ENCODE results near the gene DHX34.
"Not testable (repeated sequence)": the region's sequence is repeated elsewhere in the genome, so short reads cannot be mapped to it uniquely, and the experiment has no call there.

Gene DHX34

DNA sequence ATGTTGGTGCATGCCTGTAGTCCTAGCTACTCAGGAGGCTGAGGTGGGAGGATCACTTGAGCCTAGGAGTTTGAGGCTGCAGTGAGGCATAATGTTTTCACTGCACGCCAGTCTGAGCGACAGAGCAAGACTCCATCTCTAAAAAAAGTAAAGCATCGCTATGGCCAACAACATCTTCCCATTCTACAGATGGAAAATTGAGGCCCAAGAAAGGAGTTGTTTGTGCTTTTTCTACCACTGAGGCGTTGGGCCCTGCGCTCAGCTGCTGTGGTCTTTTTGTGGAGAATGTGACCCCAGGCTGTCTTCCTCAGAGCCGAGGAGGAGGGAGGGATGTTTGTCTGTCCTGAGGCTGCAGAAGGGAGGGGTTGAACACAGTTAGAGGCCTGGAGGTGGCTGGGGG, 17.6 kb upstream of the DHX34 start:
- no peak for DNase-seq (ENCODE audit: low spot score)

DNA sequence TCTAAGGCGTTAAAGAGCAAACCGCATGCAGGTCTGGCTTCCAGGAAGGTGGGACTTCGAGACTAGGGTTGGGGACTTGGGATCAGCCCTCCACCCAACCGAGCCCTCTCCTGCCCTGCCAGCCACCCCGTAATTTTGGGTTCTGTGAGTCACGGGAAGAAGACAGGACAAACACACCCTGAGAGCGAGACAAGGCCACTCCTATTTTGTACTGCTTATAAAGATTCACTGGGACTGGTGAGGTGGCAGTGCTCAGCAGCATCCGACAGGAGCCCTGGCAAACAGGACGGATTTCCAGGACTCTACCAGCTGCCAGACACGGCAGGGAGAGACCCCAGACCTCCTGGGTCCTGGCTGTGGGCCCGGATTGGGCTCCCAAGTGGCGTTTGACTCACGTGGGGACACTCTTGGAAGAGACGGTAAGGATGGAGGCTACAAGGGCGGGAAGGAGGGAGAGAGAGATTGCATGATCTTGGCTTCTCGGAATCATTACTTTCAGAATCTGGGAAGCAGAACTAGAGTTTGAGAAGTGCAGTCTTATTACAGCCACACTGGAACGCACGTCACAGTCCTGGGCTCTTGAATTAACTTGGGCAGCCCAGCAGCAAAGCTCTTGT, 17.1 kb upstream of the DHX34 start, which contains the start of gene C5AR2:
Gene C5AR2, plus strand, starts transcription at position 245 of the 617 bp plus-strand sequence. CDS start 8,625 bp downstream, outside the sequence.
- no peak for DNase-seq (ENCODE audit: low spot score)

DNA sequence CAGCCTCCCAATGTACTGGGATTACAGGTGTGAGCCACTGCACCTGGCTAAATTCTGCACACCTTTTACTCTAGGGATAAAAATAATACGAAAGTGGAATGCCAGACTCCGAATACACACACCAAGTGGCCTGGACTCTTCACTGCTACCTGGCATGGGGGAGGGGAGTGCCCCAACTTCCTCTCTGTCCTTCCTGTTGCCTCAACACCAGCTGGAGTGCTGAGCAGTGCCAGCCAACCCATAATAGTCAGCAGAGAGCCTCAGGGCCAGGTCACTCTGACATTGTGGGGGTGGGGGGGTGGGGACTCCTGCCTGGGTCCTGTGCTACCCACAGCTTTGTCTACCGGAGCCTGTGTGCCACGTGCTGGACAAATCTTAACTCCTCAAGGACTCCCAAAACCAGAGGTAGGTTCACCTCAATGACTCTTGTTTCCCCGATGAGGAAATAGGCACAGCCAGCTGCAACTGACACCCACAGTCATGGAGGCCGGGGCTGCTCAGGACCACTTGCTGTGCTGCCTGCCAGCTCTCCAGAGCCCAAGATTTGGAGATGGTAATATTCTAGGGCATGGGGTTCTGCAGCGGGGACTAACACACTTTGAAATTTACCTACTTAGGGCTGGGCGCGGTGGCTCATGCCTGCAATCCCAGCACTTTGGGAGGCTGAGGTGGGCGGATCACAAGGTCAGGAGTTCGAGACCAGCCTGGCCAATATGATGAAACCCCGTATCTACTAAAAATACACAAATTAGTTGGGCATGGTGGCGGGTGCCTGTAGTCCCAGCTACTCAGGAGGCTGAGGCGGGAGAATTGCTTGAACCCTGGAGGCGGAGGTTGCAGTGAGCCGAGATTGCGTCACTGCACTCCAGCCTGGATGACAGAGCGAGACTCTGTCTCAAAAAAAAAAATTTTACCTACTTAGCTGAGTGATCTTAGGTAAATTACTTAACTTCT, 12.1 kb upstream of the DHX34 start:
- DNase-seq (ENCODE audit: low spot score) = not testable (repeated sequence)

DNA sequence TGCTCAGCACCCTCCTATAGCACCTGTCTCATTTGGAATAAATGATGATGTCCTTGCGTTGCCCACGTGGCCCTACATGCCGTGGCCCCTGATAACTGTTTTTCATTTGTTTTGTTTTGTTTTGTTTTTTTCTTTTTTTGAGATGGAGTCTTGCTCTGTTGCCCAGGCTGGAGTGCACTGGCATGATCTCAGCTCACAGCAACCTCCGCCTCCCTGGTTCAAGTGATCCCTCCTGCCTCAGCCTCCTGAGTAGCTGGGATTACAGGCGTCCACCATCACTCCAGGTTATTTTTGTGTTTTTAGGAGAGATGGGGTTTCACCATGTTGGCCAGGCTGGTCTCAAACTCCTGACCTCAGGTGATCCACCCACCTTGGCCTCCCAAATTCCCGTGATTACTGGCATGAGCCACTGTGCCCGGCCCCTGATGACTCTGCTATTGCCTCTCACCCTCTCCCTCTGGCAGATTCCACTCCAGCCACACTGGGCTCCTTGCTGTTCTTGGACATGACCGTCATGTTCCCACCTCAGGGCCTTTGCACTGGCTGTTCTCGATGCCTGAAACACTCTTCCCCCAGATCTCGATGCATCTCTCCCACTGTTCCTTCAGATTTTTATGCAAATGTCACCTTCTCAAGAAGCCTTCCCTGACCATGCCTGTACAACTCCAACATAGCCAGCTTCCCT, 9.8 kb upstream of the DHX34 start:
- no peak for DNase-seq (ENCODE audit: low spot score)

DNA sequence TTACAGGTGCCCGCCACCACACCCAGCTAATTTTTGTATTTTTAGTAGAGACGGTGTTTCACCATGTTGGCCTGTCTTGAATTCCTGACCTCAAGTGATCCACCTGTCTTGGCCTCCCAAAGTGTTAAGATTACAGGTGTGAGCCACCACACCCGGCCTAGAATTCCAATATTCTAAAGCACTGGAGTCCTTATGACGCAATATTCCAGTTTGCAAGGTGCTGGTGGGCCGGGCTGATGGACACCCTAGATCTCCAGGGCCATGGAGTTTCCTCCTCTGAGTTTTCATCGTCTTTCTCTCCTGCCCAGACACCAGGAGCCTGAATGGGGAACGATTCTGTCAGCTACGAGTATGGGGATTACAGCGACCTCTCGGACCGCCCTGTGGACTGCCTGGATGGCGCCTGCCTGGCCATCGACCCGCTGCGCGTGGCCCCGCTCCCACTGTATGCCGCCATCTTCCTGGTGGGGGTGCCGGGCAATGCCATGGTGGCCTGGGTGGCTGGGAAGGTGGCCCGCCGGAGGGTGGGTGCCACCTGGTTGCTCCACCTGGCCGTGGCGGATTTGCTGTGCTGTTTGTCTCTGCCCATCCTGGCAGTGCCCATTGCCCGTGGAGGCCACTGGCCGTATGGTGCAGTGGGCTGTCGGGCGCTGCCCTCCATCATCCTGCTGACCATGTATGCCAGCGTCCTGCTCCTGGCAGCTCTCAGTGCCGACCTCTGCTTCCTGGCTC, 8.5 kb upstream of the DHX34 start:
- no peak for DNase-seq (ENCODE audit: low spot score)

DNA sequence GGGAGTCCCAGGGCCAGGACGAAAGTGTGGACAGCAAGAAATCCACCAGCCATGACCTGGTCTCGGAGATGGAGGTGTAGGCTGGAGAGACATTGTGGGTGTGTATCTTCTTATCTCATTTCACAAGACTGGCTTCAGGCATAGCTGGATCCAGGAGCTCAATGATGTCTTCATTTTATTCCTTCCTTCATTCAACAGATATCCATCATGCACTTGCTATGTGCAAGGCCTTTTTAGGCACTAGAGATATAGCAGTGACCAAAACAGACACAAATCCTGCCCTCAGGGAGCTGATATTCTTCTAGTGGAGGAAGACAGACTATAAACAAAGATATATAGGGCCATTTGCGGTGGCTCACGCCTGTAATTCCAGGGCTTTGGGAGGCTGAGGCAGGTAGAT, 7.4 kb upstream of the DHX34 start:
- no peak for DNase-seq (ENCODE audit: low spot score)

DNA sequence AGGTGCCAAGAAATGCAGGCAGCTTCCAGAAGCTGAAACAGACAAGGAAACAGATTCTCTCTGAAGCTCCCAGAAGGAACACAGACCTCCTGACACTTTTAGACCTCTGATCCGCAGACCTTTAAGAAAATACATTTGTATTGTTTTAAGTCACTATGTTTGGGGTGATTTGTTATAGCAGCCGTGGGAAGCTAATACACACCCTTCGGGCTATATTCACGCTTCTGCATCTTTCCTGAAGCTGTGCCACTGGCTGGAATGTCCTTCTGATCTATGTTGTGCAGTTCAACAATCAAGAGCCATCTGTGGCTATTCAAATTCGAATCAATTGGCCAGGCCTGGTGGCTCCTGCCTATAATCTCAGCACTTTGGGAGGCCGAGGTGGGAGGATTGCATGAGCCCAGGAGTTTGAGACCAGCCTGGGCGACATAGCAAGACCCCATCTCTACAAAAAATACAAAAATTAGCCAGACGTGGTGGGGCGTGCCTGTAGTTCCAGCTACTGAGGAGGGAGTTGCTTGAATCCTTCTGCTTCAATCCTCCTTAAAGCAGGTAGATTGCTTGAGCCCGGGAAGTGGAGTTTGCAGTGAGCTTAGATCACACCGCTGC, 5.8 kb upstream of the DHX34 start:
- DNase-seq (ENCODE audit: low spot score) = no peak

DNA sequence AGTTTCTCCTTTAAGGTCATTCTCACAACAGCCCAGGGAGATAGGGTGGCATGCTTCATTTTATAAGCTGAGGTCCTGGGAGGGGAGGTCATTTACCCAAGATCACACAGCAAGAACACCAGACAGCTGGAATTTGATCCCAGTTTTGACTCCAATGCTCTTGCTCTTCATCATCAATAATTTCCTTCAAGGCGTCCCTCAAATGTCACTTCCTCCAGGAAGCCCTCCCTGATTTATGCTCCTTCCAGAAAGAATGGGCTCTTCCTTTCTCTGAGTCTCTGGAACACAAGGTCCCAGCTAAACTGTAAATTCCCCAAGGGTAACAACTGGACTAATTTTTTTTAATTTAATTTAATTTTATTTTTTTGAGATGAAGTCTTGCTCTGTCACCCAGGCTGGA, 4.7 kb upstream of the DHX34 start:
- no peak for DNase-seq (ENCODE audit: low spot score)

DNA sequence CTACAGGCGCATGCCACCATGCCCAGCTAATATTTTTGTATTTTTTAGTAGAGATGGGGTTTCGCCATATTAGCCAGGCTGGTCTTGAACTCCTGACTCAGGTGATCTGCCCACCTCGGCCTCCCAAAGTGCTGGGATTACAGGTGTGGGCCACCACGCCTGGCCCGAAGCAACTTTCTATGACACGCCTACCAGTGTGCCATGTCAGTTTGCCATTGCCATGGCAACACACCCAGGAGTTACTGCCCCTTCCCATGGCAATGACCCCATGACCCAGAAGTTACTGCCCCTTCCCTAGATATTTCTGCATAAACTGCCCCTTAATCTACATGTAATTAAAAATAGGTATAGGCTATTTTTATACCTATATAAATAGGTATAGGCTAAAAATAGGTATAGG, 3.1 kb upstream of the DHX34 start:
- DNase-seq (ENCODE audit: low spot score) = not testable (repeated sequence)

DNA sequence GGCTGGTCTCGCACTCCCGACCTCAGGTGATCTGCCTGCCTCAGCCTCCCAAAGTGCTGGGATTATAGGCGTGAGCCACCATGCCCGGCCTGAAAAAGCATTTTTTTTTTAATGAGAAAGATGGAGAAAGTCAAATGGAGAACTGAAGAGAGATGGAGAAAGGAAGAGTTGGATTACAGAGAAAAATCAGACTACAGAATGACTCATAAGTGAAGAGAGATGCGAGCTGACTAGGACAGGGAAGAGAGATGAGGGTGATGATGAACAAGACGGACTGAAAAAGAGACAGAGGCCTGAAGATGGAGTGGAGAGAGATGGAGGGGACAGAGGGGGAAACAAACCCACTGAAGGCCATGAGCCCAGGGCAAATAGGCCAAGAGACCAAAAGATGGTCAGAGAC, 1.5 kb downstream of the DHX34 start:
- DNase-seq (ENCODE audit: low spot score) = no peak

DNA sequence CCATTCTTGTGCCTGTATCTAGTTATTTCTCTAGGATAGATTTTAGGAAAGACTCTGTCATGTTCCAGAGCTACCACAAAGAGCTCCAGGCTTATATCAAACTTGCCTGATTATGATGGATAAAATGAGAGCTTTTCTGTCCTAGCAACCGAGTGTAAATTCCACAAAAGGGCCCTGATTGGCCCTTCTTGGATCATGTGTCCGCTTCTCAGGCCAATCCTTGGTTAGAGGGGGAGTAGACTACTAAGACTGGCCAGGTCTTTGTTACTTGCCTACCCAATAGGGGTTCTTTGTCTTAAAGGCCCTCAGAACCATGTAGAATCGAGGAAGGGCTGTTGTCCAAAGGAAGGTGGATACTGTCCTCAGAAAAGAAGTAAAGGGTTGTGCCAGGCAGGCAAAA, 2.4 kb downstream of the DHX34 start:
- no peak for DNase-seq (ENCODE audit: low spot score)

DNA sequence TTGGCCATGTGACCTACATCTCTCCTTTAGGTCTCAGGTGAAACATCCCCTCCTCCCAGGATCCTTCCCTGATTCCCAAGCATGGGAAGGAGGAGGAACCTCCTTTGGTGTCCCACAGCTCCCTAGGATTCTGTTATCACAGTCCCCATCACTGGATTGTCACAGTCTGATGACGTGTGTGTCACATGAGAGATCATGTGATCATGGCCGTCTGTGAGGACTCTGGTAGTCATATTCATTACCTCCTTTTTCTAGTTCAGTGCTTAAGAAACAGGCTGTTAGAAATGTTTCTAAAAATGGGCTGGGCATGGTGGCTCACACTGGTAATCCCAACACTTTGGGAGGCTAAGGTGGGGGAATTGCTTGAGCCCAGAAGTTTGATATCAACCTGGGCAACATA, 3.0 kb downstream of the DHX34 start:
- DNase-seq (ENCODE audit: low spot score) = no peak

DNA sequence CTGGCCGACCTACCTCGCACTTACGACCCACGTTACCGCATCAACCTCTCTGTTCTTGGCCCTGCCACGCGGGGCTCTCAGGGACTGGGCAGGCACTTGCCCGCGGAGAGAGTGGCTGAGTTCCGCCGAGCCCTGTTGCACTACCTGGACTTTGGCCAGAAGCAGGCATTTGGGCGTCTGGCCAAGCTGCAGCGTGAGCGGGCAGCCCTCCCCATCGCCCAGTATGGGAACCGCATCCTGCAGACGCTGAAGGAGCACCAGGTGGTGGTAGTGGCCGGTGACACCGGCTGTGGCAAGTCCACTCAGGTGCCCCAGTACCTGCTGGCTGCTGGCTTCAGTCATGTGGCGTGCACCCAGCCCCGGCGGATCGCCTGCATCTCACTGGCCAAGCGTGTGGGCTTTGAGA, 4.2 kb downstream of the DHX34 start:
- no peak for DNase-seq (ENCODE audit: low spot score)

DNA sequence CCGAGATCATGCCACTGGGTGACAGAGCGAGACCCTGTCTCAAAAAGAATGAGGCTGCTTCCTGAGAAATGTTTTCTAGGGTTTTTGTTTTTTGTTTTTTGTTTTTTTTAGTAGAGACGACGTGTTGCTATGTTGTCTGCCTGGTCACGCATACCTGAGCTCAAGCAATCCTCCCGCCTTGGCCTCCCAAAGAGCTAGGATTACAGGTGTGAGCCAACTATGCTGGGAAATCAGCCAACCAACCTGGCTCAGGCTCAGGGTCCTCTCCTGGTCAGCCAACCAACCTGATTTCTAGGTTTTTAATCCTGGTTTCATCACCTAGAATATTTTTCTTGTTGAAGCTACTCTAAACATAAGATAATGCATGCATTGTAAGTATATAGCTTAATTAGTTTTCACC, 7.8 kb downstream of the DHX34 start:
- no peak for DNase-seq (ENCODE audit: low spot score)

DNA sequence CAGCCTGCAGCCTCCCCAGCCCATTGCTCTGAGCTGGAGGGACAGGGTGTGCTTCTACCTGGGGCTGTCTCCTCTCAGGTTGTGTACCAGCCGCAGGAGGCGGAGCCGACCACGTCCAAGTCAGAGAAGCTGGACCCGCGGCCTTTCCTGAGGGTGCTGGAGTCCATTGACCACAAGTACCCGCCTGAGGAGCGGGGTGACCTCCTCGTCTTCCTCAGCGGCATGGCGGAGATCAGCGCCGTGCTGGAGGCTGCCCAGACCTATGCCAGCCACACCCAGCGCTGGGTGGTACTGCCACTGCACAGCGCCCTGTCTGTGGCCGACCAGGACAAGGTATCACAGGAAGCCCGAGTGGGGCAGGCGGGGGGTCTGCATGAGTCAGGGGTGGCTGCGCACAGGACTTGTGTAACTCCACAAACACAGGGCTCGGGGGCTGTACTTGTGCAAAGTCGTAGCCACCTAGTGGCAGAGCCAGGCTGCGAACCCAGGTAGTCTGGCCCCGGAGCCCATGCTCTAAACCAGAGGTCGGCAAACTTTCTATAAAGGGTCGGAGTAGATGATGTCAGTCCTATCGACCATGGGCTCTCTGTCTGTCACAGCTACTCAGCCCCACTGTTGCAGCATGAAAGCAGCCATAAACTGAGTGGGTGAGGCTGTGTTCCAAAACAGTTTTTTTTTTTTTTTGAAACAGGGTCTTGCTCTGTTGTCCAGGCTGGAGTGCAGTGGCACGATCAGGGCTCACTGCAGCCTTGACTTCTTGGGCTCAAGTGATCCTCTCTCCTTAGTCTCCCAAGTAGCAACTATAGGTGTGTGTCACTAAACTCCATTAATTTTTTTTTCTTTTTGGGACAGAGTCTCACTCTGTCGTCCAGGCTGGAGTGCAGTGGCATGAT, 8.9 kb downstream of the DHX34 start:
- no peak for DNase-seq (ENCODE audit: low spot score)

DNA sequence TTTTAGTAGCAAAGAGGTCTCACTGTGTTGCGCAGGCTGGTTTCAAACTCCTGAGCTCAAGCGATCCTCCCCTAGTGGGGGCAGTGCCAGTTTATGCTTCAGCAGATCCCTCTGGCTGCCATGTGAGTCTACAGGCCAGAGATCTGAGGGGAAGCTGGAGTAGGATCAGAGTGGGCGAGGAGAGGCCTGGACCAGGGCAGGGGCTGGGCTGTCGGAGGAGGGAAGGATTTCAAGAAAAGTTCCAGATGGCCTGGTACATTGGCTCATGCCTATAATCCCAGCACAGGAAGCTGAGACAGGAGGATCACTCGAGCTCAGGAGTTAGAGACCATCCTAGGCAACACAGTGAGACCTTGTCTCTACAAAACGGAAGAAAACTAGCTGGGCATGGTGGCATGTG, 9.8 kb downstream of the DHX34 start:
- DNase-seq (ENCODE audit: low spot score) = no peak

DNA sequence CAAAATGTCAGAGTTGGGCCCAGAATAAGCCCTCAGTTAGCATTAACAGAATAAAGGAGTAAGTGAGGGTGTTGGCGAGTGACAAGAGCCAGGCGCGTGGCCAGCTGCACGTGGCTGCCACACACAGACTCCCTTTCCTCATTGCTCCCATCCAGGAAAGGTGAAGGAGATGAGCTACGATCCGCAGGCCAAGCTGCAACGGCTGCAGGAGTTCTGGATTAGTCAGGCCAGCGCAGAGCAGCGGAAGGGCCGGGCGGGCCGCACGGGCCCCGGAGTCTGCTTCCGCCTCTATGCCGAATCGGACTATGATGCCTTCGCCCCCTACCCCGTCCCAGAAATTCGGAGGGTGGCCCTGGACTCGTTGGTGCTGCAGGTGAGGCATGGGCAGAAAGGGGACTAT, 13.2 kb downstream of the DHX34 start:
- DNase-seq (ENCODE audit: low spot score) = no peak

DNA sequence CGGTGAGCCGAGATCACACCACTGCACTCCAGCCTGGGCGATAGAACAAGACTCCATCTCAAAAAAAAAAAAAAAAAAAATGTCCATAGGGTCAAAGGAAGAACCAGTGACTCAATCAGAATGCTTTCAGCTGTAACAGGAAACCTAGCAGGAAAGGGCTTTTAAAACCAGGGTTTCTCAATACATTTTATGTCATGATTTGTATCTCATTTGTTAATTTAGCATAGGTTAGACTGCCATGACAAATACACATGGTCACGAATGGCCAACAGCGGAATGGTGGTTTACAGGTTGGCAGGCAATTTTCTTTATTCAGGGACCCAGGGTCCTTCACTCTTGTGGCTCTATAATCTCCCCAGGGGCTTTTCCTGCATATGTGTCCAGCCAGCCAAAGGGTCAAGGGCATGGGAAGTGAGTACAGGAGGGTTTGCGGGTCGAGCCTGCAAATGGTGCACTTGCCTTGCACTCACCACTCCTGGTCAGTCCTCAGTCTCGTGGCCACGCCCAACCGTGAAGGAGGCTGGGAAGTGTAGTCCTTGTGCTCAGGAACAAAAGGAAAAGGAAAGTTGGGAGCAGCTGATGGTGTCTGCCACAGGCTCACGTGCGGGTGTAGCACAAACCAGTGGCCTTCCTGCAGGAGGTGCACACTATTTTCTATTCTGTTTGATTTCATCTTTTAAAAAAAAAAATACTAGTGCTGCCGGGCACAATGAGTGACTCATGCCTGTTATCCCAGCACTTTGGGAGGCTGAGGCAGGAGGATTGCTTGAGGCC, 14.8 kb downstream of the DHX34 start:
- DNase-seq (ENCODE audit: low spot score) = peak; percentile 76

DNA sequence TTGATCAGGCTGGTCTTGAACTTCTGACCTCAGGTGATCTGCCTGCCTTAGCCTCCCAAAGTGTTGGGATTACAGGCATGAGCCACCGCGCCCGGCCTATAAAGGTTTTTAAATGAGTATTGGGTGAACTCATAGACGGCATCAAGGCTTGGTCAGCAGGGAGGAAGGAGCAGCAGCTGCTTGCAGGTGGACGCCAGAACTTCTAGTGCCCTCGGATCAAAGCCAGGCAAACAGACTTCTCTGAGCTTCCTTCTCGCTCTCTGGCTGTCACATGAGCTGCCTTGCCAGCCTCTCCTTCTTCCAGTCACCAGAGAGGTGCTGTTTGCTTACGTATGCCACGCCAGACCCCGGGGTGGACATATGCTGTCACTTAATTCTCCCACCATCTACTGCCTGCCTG, 16.3 kb downstream of the DHX34 start:
- DNase-seq (ENCODE audit: low spot score) = not testable (repeated sequence)

DNA sequence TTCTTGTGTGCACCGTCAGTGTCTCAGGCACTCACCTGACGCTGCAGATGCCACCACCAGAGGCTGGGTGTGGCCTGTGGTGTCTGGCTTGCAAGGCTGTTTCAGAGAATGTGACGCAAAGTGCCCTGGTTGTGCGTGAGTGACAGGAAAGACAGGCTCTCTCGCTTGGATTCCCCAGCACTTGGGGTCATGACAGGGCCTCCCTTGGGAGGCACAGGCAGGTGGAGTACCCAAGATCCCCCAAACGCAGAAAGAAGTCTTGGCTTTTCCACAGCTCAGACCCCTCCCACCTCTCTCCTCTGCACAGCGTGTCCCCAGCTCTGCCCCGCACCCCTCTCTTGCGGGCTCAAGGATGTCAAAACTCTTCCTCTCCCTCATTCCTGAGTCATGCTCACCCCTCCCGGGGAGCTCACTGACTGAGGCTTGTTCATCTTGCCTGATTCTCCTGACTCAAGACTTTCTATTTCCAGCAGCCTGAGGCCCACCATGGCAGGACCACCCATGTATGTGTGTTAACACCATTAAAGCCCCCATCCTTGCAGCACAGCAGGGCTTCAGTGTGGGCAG, 21.0 kb downstream of the DHX34 start:
- DNase-seq (ENCODE audit: low spot score) = no peak

All from kidney capillary endothelial cell (primary cell).